GM19438 (cell line): ENCODE data around the gene A3GALT2.
"Not testable (repeated sequence)": the region's sequence is repeated elsewhere in the genome, so short reads cannot be mapped to it uniquely, and the experiment has no call there.

Experiments used
- ATAC-seq: cut with Tn5 transposase; IDR thresholded peaks from one replicate; pipeline ENCODE4 v1.9.1; 2021; ENCODE audit warnings: low read depth; ENCODE audit not compliant: unreplicated experiment

The A3GALT2 gene

GRCh38 chr1:33317354-33317753 is 3.5 kb downstream of the A3GALT2 start:
- ATAC-seq, result no peak

GRCh38 chr1:33316601-33317000 is 4.3 kb downstream of the A3GALT2 start:
- no peak for ATAC-seq

GRCh38 chr1:33314416-33314815 is 6.5 kb downstream of the A3GALT2 start:
- ATAC-seq, result no peak

DNA sequence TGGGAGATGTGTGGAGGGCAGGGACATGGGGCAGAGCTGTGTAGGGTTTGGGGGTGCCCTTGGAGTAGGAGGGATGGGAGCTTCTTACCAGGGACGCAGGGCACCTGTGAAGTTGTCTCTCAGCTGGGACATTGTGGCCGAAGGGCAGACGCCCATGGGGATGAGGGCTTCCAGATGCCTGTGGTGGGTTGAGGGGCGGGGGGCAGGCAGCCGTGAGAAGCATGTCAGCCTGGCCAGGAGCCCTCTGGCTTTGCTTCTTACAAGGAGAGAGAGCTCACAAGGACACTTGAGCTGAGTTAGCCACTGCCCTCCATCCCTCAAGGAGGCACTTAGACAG is 8.5 kb downstream of the A3GALT2 start:
- ATAC-seq, result no peak

DNA sequence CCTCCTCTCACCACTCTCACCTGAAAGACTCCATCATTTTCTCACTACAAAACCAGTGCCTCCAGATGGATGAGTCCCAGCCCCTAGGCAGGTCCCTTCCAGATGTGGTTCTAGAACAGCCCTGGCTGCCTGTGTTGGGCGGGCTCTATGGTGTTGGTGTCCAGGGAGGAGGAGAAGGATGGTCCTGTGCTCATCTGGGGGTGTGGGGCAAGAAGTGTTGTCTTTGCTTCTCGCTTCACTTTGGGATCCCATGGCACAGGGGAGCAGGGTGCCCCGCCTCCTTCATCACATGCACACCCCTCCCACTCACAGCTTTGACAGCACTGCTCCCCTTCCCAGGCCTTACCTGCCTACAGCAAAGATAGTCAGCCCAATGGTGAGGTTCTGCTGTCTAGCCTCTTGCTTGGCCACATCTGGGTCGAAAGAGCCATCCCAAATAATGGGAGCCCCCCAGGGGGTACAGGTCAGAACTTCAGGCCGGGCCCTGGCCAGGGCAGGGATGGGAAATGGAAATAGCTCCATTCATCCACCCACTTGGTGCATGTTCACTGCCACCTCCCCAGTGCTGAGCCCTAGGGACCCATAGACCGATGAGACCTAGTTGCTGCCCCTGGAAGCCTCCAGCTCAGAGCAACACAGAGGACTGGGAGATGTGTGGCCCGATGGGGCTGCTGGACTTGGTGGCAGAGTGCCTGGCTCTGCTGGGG is 9.0 kb downstream of the A3GALT2 start:
- no peak for ATAC-seq

DNA sequence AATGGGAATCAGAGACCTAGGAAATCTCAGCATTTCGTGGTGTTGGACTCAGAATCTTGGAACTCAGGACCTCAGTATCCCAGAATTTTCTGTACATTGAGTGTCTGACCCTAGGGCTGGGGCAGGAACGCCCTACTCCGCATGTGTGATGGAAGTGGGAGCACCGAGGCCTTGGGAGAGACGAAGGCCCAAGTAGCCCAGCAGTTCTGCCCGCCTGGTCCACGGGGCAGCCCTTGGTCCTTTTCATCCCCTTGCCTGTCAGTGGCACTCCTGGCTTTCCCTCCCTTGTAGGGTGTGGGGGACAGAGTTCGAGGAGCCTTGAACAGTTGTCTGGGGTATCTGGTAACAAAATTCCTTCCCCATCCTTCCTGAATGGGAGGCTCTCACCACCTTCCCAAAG is 10.2 kb downstream of the A3GALT2 start:
- no peak for ATAC-seq

GRCh38 chr1:33309351-33309750 is 11.5 kb downstream of the A3GALT2 start:
- ATAC-seq, result not testable (repeated sequence)

- no peak for ATAC-seq
Measured at GRCh38 chr1:33307494-33307864, 13.4 kb downstream of the A3GALT2 start.

GRCh38 chr1:33306653-33307493 is 14.0 kb downstream of the A3GALT2 start:
- ATAC-seq, result no peak

DNA sequence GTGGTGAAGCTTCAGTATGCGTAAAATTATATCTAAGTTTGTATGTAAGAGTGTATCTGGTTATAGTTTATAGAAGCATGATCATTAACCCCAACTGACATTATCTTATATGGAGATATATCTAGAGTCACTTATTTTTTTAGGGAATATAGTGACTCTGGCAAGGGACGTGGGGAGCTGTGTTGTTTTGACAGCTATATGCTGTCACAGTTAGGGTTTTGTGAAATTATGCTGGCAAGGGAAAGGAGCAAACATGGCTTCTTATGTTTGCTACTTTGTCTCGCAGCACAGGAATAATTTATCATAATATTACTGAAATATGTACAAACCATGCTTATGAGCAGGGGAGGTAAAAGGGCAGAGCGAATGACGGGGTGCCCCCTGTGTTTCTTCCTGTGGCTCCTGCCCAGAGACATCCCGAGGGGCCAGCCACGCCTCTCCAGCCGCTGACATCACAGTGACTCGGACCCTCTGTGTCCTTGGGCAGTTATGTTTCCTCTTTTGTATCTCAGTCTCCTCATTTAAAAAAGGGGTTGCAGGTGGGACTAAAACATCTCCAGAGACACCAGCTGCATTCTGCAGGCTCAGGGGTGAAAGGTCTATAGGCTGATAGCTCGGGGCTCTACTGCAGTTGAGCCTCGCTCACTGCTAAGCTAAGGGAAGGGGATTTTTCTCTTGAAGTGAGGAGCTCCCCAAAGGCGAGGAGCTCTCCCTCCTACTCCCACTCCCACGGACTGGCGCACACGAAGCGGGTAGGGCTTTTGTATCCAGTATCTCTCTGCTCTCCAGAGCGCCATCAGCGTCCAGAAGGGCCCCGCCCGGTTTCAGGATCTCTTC is 14.9 kb downstream of the A3GALT2 start:
- no peak for ATAC-seq

GRCh38 chr1:33305016-33305415 is 15.9 kb downstream of the A3GALT2 start:
- no peak for ATAC-seq

GRCh38 chr1:33302325-33302724 is 18.6 kb downstream of the A3GALT2 start:
- no peak for ATAC-seq

DNA sequence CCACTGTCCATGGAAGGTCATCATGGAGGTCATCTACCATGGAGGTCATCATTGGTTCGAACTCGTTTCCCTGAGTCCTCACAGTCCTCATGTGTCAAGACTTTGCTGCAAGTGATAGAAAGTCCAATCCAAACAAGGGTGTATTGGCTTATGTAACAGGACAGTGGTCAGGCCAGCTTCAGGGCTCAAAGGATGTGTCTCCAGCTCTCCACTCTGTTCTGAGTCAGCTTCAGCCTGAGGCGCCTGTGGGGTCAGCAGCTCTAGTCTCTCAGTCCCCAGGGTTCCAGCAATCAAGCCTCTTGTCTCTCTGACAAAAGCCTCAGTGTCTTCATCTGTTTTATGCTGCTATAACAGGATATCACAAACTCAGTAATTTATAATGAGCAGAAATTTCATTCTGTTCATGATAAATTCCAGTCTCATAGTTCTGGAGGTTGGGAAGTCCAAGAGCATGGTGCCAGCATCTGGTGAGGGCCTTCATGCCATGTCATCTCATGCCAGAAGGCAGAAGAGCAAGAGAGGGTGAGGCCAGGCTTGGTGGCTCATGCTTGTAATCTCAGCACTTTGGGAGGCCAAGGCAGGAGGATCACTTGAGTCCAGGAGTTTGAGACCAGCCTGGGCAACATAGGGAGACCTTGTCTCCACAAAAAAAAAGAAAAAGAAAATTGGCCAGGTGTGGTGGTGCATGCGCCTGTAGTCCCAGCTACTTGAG is 19.5 kb downstream of the A3GALT2 start:
- no peak for ATAC-seq

DNA sequence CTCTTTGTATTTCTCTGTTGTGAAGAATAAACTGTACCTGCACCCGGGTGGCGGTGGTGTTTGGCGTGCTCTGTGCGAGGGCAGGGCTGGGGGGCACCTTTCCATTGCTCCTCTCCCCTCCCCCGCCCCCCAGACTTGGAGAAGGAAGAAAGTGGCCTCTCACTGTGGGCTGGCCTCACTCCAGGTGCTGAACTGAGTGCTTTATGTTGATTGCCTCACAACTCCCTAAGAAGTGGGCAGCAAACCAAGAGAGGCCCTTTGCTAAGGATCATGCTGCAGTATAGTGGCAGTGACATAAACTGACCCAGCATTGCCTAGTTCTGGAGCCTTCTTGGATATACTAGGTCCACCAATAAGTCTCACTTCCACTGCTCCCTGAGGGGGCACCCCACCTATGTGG is 20.2 kb downstream of the A3GALT2 start:
- no peak for ATAC-seq

- ATAC-seq, result no peak
Measured at GRCh38 chr1:33299461-33300155, 21.3 kb downstream of the A3GALT2 start.

GRCh38 chr1:33298623-33299277 is 22.1 kb downstream of the A3GALT2 start:
- ATAC-seq, result no peak

GRCh38 chr1:33297911-33298622 is 22.8 kb downstream of the A3GALT2 start:
- no peak for ATAC-seq

GRCh38 chr1:33296824-33297223 is 24.1 kb downstream of the A3GALT2 start:
- ATAC-seq, result no peak

DNA sequence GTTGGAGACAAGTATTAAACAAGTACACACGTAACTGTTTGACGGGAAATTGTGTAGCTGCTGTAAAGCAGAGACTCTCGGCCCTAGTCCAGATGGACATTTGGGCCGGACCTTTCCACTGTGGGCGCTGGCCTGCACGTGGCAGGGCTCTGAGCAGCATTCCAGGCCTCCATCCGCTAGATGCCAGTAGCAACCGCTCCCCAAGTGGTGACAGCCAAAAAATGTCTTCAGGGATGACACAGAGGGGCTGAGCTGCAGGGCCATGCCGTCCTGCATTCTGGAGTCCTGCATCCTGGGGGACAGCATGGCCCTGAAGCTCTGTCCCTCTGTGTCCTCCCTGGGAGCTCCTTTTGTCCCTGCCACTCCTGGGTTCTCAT is 24.8 kb downstream of the A3GALT2 start:
- ATAC-seq, result no peak
